Neural cell (in vitro differentiated cells): Measurements from ENCODE around the gene CCDC74A.
"Not testable (repeated sequence)": the region's sequence is repeated elsewhere in the genome, so short reads cannot be mapped to it uniquely, and the experiment has no call there.

Source experiments
- CTCF ChIP-seq: fragments of 450-650 bp; IDR thresholded peaks from 2 replicates; pipeline ENCODE4 v1.5.1; 2014; ENCODE audit warnings: antibody characterized with exemption, mild to moderate bottlenecking, moderate library complexity; ENCODE audit not compliant: poor library complexity, severe bottlenecking
- EP300 ChIP-seq: fragments of 450-650 bp; conservative IDR thresholded peaks from 2 replicates; pipeline ENCODE4 v1.6.1; 2014; ENCODE audit warnings: antibody characterized with exemption, mild to moderate bottlenecking, moderate library complexity; ENCODE audit not compliant: poor library complexity, severe bottlenecking
- EZH2 ChIP-seq: fragments of 200-600, 300-800 bp; shearing (Covaris generic), sonication (generic); IDR thresholded peaks from 2 replicates; pipeline ENCODE4 v1.6.1; 2014; ENCODE audit warnings: antibody characterized with exemption, low read length, borderline replicate concordance, mild to moderate bottlenecking; ENCODE audit not compliant: insufficient read depth, poor library complexity, severe bottlenecking
- MXI1 ChIP-seq: fragments of 450-650 bp; conservative IDR thresholded peaks from 2 replicates; pipeline ENCODE4 v1.6.1; 2014; ENCODE audit warnings: antibody characterized with exemption, mild to moderate bottlenecking; ENCODE audit not compliant: poor library complexity, severe bottlenecking
- POLR2AphosphoS5 ChIP-seq: IDR thresholded peaks from 2 replicates; pipeline ENCODE4 v1.6.1; 2012
- RAD21 ChIP-seq: fragments of 450-650 bp; conservative IDR thresholded peaks from 2 replicates; pipeline ENCODE4 v1.6.1; 2014; ENCODE audit warnings: antibody characterized with exemption, mild to moderate bottlenecking, moderate library complexity
- SMC3 ChIP-seq: fragments of 450-650 bp; conservative IDR thresholded peaks from 2 replicates; pipeline ENCODE4 v1.6.1; 2014; ENCODE audit warnings: antibody characterized with exemption, mild to moderate bottlenecking, moderate library complexity; ENCODE audit not compliant: poor library complexity
- TAF1 ChIP-seq: IDR thresholded peaks from 2 replicates; pipeline ENCODE4 v1.6.1; 2012; ENCODE audit warnings: low read depth
- TF ChIP-seq, protein P1 (sequence below): IDR thresholded peaks from 2 replicates; pipeline ENCODE4 v1.6.1; 2012; ENCODE audit warnings: borderline replicate concordance

DNA sequence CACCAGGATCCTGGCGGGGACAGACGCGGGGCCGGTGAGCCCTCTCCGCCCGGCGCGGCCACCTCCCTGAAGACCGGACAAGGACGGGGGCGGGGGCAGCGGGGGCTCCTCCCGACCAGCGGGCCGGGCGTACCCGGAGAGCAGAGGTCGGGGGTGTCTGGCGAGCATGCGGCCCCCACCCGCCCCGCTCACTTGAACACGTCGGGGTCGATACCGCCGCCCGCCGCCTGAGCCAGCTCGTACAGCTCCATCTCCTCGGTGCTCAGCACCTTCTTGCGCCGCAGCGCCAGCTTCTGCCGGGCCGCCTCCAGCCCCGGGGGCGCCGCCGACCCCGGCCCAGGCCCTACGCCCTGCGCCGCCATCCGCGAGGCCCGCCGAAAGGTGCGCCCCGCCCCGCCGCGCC is 35.7 kb upstream of the CCDC74A start, which contains the start of gene MZT2A:
- TF ChIP-seq MXI1, TAF1, CTCF, SMC3, EZH2, POLR2AphosphoS5, RAD21, EP300: not testable (repeated sequence)
- TF ChIP-seq, protein P1, sequence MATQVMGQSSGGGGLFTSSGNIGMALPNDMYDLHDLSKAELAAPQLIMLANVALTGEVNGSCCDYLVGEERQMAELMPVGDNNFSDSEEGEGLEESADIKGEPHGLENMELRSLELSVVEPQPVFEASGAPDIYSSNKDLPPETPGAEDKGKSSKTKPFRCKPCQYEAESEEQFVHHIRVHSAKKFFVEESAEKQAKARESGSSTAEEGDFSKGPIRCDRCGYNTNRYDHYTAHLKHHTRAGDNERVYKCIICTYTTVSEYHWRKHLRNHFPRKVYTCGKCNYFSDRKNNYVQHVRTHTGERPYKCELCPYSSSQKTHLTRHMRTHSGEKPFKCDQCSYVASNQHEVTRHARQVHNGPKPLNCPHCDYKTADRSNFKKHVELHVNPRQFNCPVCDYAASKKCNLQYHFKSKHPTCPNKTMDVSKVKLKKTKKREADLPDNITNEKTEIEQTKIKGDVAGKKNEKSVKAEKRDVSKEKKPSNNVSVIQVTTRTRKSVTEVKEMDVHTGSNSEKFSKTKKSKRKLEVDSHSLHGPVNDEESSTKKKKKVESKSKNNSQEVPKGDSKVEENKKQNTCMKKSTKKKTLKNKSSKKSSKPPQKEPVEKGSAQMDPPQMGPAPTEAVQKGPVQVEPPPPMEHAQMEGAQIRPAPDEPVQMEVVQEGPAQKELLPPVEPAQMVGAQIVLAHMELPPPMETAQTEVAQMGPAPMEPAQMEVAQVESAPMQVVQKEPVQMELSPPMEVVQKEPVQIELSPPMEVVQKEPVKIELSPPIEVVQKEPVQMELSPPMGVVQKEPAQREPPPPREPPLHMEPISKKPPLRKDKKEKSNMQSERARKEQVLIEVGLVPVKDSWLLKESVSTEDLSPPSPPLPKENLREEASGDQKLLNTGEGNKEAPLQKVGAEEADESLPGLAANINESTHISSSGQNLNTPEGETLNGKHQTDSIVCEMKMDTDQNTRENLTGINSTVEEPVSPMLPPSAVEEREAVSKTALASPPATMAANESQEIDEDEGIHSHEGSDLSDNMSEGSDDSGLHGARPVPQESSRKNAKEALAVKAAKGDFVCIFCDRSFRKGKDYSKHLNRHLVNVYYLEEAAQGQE: not testable (repeated sequence)
